WTC11 (cell line): ENCODE results near the gene SLC6A5. TPM values are rescaled to one million over a fixed set of nuclear protein-coding genes. Genes with fewer than 3 reads are reported as not detected.

Experiments
- ATAC-seq: fragments of 200-7000 bp; cut with Tn5 transposase; 2 replicates; pipeline ENCODE4 v1.10.0; 2021; ENCODE audit warnings: mild to moderate bottlenecking, moderate library complexity
- CTCF ChIA-PET: fragments of 300-600 bp; sonication (Branson Sonifier 250); formaldehyde crosslinking; loops from one replicate; lab custom pipeline; 2021; ENCODE audit warnings: antibody characterized with exemption; lab: Charles Lee
- POLR2A ChIA-PET: fragments of 350-600 bp; sonication (Branson Sonifier 250); formaldehyde crosslinking; loops from one replicate; lab custom pipeline; 2021; ENCODE audit warnings: antibody characterized with exemption; lab: Charles Lee
- DNase-seq: peaks from one replicate; pipeline ENCODE4 v3.0.0; 2021; ENCODE audit warnings: low spot score
- H3K27ac Mint-ChIP-seq: 2 replicates; pipeline ENCODE4 v1.8.0; 2021; ENCODE audit warnings: mixed read lengths
- H3K27me3 Mint-ChIP-seq: 2 replicates; pipeline ENCODE4 v1.8.0; 2021; ENCODE audit warnings: low read depth, mild to moderate bottlenecking, moderate library complexity, mixed read lengths
- H3K36me3 Mint-ChIP-seq: 2 replicates; pipeline ENCODE4 v1.8.0; 2021; ENCODE audit warnings: mixed read lengths
- H3K4me1 Mint-ChIP-seq: 2 replicates; pipeline ENCODE4 v1.8.0; 2022; ENCODE audit warnings: mixed read lengths
- H3K4me3 Mint-ChIP-seq: 2 replicates; pipeline ENCODE4 v1.8.0; 2021; ENCODE audit warnings: mild to moderate bottlenecking, moderate library complexity, mixed read lengths
- H3K9me3 Mint-ChIP-seq: 2 replicates; pipeline ENCODE4 v1.8.0; 2021; ENCODE audit warnings: mixed read lengths
- ELF4 ChIP-seq: sonication (generic); formaldehyde crosslinking; IDR thresholded peaks from 2 replicates; pipeline ENCODE4 v1.8.1; 2022; ENCODE audit warnings: low read depth, mild to moderate bottlenecking, moderate library complexity, missing genetic modification reagents
- FOXP1 ChIP-seq: sonication (generic); formaldehyde crosslinking; IDR thresholded peaks from 2 replicates; pipeline ENCODE4 v1.8.0; 2022; ENCODE audit warnings: missing genetic modification reagents, mild to moderate bottlenecking, moderate library complexity, borderline replicate concordance
- FOXP4 ChIP-seq: sonication (generic); formaldehyde crosslinking; IDR thresholded peaks from 2 replicates; pipeline ENCODE4 v1.8.0; 2022; ENCODE audit warnings: mild to moderate bottlenecking, missing genetic modification reagents
- KAT7 ChIP-seq: sonication (generic); formaldehyde crosslinking; IDR thresholded peaks from 2 replicates; pipeline ENCODE4 v1.8.1; 2023; ENCODE audit warnings: missing genetic modification reagents, mild to moderate bottlenecking, borderline replicate concordance
- NFE2L1 ChIP-seq: sonication (generic); formaldehyde crosslinking; IDR thresholded peaks from 2 replicates; pipeline ENCODE4 v1.8.1; 2023; ENCODE audit warnings: missing genetic modification reagents
- RELA ChIP-seq: sonication (generic); formaldehyde crosslinking; IDR thresholded peaks from 2 replicates; pipeline ENCODE4 v1.8.1; 2022; ENCODE audit warnings: missing genetic modification reagents, mild to moderate bottlenecking, borderline replicate concordance
- SOX15 ChIP-seq: fragments of 250-450 bp; sonication (Bioruptor Pico); IDR thresholded peaks from 2 replicates; pipeline ENCODE4 v1.9.0; 2021; ENCODE audit warnings: mild to moderate bottlenecking
- STAT6 ChIP-seq: sonication (generic); formaldehyde crosslinking; conservative IDR thresholded peaks from 2 replicates; pipeline ENCODE4 v1.8.1; 2023; ENCODE audit warnings: mild to moderate bottlenecking, low read depth, missing genetic modification reagents, moderate library complexity
- TEAD1 ChIP-seq: sonication (generic); formaldehyde crosslinking; IDR thresholded peaks from 2 replicates; pipeline ENCODE4 v1.8.0; 2022; ENCODE audit warnings: mild to moderate bottlenecking, missing genetic modification reagents
- ZNF219 ChIP-seq: sonication (generic); formaldehyde crosslinking; IDR thresholded peaks from 2 replicates; pipeline ENCODE4 v1.8.0; 2023; ENCODE audit warnings: missing genetic modification reagents, mild to moderate bottlenecking, borderline replicate concordance
- total RNA-seq: library from RNA; stranded (reverse); gene quantifications from 3 replicates; pipeline ENCODE4 v1.2.3, GENCODE V29; 2021
- TF ChIP-seq, protein P1 (sequence below): sonication (generic); formaldehyde crosslinking; IDR thresholded peaks from 2 replicates; pipeline ENCODE4 v1.8.0; 2023; ENCODE audit warnings: missing genetic modification reagents, mild to moderate bottlenecking, borderline replicate concordance
- TF ChIP-seq, protein P2 (sequence below): fragments of 250-450 bp; sonication (Bioruptor Pico); IDR thresholded peaks from 2 replicates; pipeline ENCODE4 v1.9.0; 2021; ENCODE audit warnings: moderate library complexity, mild to moderate bottlenecking, inconsistent platforms, borderline replicate concordance
- TF ChIP-seq, protein P3 (sequence below): sonication (generic); formaldehyde crosslinking; IDR thresholded peaks from 2 replicates; pipeline ENCODE4 v1.8.0; 2023; ENCODE audit warnings: missing genetic modification reagents
- TF ChIP-seq, protein P4 (sequence below): sonication (generic); formaldehyde crosslinking; IDR thresholded peaks from 2 replicates; pipeline ENCODE4 v1.8.1; 2023; ENCODE audit warnings: mild to moderate bottlenecking, missing genetic modification reagents, borderline replicate concordance
- TF ChIP-seq, protein P5 (sequence below): fragments of 250-450 bp; sonication (Bioruptor Pico); IDR thresholded peaks from 2 replicates; pipeline ENCODE4 v1.9.0; 2021; ENCODE audit warnings: mild to moderate bottlenecking

SLC6A5 gene
- total RNA-seq, 1 experiment from 2014 or later = not detected

- no peak overlapping the region for H3K4me3 Mint-ChIP-seq
- ATAC-seq (no peak), DNase-seq (no peak)
- H3K4me1 Mint-ChIP-seq = no peaks in the 10 kb centered on the region
- H3K9me3 Mint-ChIP-seq = peaks cover 11% of the 10 kb centered on the region
- ChIA-PET POLR2A (no interaction called here), CTCF (interaction anchor here (1.5 kb wide), 1 partner anchor 187 kb away, joined by 3 read pairs; no protein-coding TSS in a partner anchor)
- TF ChIP-seq STAT6 (CRISPR knock-in tag) (no peak), KAT7 (CRISPR knock-in tag) (no peak), ZNF219 (CRISPR knock-in tag) (no peak), TEAD1 (CRISPR knock-in tag) (no peak), ELF4 (CRISPR knock-in tag) (no peak), NFE2L1 (CRISPR knock-in tag) (no peak), RELA (CRISPR knock-in tag) (no peak), FOXP1 (CRISPR knock-in tag) (no peak), FOXP4 (CRISPR knock-in tag) (no peak), SOX15 (CRISPR knock-in tag) (no peak)
- TF ChIP-seq, protein P1, sequence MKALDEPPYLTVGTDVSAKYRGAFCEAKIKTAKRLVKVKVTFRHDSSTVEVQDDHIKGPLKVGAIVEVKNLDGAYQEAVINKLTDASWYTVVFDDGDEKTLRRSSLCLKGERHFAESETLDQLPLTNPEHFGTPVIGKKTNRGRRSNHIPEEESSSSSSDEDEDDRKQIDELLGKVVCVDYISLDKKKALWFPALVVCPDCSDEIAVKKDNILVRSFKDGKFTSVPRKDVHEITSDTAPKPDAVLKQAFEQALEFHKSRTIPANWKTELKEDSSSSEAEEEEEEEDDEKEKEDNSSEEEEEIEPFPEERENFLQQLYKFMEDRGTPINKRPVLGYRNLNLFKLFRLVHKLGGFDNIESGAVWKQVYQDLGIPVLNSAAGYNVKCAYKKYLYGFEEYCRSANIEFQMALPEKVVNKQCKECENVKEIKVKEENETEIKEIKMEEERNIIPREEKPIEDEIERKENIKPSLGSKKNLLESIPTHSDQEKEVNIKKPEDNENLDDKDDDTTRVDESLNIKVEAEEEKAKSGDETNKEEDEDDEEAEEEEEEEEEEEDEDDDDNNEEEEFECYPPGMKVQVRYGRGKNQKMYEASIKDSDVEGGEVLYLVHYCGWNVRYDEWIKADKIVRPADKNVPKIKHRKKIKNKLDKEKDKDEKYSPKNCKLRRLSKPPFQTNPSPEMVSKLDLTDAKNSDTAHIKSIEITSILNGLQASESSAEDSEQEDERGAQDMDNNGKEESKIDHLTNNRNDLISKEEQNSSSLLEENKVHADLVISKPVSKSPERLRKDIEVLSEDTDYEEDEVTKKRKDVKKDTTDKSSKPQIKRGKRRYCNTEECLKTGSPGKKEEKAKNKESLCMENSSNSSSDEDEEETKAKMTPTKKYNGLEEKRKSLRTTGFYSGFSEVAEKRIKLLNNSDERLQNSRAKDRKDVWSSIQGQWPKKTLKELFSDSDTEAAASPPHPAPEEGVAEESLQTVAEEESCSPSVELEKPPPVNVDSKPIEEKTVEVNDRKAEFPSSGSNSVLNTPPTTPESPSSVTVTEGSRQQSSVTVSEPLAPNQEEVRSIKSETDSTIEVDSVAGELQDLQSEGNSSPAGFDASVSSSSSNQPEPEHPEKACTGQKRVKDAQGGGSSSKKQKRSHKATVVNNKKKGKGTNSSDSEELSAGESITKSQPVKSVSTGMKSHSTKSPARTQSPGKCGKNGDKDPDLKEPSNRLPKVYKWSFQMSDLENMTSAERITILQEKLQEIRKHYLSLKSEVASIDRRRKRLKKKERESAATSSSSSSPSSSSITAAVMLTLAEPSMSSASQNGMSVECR (CRISPR knock-in tag) = no peak
- TF ChIP-seq, protein P2, sequence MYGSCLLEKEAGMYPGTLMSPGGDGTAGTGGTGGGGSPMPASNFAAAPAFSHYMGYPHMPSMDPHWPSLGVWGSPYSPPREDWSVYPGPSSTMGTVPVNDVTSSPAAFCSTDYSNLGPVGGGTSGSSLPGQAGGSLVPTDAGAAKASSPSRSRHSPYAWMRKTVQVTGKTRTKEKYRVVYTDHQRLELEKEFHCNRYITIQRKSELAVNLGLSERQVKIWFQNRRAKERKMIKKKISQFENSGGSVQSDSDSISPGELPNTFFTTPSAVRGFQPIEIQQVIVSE (CRISPR knock-in tag) = no peak
- TF ChIP-seq, protein P3, sequence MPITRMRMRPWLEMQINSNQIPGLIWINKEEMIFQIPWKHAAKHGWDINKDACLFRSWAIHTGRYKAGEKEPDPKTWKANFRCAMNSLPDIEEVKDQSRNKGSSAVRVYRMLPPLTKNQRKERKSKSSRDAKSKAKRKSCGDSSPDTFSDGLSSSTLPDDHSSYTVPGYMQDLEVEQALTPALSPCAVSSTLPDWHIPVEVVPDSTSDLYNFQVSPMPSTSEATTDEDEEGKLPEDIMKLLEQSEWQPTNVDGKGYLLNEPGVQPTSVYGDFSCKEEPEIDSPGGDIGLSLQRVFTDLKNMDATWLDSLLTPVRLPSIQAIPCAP (CRISPR knock-in tag) = no peak
- TF ChIP-seq, protein P4, sequence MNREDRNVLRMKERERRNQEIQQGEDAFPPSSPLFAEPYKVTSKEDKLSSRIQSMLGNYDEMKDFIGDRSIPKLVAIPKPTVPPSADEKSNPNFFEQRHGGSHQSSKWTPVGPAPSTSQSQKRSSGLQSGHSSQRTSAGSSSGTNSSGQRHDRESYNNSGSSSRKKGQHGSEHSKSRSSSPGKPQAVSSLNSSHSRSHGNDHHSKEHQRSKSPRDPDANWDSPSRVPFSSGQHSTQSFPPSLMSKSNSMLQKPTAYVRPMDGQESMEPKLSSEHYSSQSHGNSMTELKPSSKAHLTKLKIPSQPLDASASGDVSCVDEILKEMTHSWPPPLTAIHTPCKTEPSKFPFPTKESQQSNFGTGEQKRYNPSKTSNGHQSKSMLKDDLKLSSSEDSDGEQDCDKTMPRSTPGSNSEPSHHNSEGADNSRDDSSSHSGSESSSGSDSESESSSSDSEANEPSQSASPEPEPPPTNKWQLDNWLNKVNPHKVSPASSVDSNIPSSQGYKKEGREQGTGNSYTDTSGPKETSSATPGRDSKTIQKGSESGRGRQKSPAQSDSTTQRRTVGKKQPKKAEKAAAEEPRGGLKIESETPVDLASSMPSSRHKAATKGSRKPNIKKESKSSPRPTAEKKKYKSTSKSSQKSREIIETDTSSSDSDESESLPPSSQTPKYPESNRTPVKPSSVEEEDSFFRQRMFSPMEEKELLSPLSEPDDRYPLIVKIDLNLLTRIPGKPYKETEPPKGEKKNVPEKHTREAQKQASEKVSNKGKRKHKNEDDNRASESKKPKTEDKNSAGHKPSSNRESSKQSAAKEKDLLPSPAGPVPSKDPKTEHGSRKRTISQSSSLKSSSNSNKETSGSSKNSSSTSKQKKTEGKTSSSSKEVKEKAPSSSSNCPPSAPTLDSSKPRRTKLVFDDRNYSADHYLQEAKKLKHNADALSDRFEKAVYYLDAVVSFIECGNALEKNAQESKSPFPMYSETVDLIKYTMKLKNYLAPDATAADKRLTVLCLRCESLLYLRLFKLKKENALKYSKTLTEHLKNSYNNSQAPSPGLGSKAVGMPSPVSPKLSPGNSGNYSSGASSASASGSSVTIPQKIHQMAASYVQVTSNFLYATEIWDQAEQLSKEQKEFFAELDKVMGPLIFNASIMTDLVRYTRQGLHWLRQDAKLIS (CRISPR knock-in tag) = no peak
- TF ChIP-seq, protein P5, sequence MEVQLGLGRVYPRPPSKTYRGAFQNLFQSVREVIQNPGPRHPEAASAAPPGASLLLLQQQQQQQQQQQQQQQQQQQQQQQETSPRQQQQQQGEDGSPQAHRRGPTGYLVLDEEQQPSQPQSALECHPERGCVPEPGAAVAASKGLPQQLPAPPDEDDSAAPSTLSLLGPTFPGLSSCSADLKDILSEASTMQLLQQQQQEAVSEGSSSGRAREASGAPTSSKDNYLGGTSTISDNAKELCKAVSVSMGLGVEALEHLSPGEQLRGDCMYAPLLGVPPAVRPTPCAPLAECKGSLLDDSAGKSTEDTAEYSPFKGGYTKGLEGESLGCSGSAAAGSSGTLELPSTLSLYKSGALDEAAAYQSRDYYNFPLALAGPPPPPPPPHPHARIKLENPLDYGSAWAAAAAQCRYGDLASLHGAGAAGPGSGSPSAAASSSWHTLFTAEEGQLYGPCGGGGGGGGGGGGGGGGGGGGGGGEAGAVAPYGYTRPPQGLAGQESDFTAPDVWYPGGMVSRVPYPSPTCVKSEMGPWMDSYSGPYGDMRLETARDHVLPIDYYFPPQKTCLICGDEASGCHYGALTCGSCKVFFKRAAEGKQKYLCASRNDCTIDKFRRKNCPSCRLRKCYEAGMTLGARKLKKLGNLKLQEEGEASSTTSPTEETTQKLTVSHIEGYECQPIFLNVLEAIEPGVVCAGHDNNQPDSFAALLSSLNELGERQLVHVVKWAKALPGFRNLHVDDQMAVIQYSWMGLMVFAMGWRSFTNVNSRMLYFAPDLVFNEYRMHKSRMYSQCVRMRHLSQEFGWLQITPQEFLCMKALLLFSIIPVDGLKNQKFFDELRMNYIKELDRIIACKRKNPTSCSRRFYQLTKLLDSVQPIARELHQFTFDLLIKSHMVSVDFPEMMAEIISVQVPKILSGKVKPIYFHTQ (CRISPR knock-in tag) = no peak
- H3K36me3 Mint-ChIP-seq = no peaks in the 10 kb centered on the region
- H3K27ac Mint-ChIP-seq = no peak overlapping the region
- no peaks in the 10 kb centered on the region; the same call in 1 of the 2 replicates for H3K27me3 Mint-ChIP-seq
These were observed 15.2 kb upstream of the SLC6A5 start for GRCh38 chr11:20584093-20584774.
